ENCODE data around the gene UNC5B. TPM values are rescaled to one million over a fixed set of nuclear protein-coding genes. Genes with fewer than 3 reads are reported as not detected.
A peak's percentile ranks its signal among the peaks of the same experiment; 100 is the strongest.
"Not testable (repeated sequence)": the region's sequence is repeated elsewhere in the genome, so short reads cannot be mapped to it uniquely, and the experiment has no call there.

Gene UNC5B
- total RNA-seq, 1 donor from 2014 or later = 3.7 TPM

DNA sequence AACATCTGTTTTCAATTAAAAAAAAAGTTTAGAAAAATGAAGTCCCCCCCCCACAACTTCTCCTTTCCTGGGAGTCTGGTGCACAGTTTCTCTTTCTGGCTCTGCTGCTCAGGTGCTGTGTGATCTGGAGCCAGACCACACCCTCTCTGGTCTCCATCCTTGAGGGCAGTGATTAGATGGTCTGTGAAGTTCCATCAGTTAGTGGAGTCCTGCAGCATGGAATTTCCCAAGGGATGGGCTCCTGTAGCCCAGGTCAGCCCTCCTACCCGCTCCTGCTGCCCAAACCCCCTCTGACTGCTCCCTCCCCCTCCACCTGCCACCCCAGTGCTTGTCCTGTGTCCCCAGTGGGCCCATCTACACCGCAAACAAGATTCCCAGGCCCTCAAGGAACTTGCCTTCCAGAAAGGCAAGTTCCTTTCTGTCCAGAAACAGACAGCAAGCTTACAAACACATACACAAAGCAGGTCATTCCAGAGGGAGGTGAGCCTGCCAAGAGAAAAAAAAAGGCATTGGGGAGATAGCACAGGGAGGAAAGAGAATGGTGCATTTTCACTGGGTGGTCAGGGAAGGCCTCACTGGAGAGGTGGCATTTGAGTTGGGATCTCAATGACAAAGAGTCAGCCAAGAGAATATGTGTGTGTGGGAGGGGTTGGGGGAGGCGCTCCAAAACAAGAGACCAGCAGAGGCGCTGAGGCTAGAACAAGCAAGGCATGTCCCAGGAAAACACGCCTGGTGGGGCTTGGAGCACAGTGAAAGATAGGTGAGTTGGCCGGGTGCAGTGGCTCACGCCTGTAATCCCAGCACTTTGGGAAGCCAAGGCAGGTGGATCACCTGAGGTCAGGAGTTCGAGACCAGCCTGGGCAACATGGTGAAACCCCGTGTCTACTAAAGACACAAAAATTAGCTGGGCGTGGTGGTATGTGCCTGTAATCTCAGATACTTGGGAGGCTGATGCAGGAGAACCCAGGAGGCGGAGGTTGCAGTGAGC lies 57.2 kb downstream of the UNC5B start:
- peaks cover 1% of the 10 kb centered on the region for H3K4me1 Mint-ChIP-seq (ENCODE audit: low read depth)
- DNase-seq (ENCODE audit: low spot score, unreplicated experiment) = no peak
- H3K36me3 Mint-ChIP-seq (ENCODE audit: insufficient read depth) = no peaks in the 10 kb centered on the region
- H3K4me3 Mint-ChIP-seq (ENCODE audit: low read depth) = no peak overlapping the region
- TF ChIP-seq, protein P1, sequence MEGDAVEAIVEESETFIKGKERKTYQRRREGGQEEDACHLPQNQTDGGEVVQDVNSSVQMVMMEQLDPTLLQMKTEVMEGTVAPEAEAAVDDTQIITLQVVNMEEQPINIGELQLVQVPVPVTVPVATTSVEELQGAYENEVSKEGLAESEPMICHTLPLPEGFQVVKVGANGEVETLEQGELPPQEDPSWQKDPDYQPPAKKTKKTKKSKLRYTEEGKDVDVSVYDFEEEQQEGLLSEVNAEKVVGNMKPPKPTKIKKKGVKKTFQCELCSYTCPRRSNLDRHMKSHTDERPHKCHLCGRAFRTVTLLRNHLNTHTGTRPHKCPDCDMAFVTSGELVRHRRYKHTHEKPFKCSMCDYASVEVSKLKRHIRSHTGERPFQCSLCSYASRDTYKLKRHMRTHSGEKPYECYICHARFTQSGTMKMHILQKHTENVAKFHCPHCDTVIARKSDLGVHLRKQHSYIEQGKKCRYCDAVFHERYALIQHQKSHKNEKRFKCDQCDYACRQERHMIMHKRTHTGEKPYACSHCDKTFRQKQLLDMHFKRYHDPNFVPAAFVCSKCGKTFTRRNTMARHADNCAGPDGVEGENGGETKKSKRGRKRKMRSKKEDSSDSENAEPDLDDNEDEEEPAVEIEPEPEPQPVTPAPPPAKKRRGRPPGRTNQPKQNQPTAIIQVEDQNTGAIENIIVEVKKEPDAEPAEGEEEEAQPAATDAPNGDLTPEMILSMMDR (IDR thresholded peaks at IDR 0.05; ENCODE audit: unreplicated experiment) = no peak
- H3K9me3 Mint-ChIP-seq (ENCODE audit: low read depth) = no peaks in the 10 kb centered on the region
- peaks cover 7% of the 10 kb centered on the region for H3K27me3 Mint-ChIP-seq
- H3K27ac Mint-ChIP-seq = peak overlapping the region; percentile 8

- Mint-ChIP-seq H3K9me3 (ENCODE audit: low read depth) (no peaks in the 10 kb centered on the region), H3K27ac (peak overlapping the region; percentile 29), H3K27me3 (peaks cover 7% of the 10 kb centered on the region), H3K4me1 (ENCODE audit: low read depth) (peaks cover 1% of the 10 kb centered on the region), H3K36me3 (ENCODE audit: insufficient read depth) (no peaks in the 10 kb centered on the region), H3K4me3 (ENCODE audit: low read depth) (no peak overlapping the region)
- TF ChIP-seq, protein P1 (IDR thresholded peaks at IDR 0.05; ENCODE audit: unreplicated experiment) = peak; percentile 65
- DNase-seq (ENCODE audit: low spot score, unreplicated experiment) = no peak
Measured at GRCh38 chr10:71270301-71271220, 58.2 kb downstream of the UNC5B start.

GRCh38 chr10:71271662-71272055 lies 59.3 kb downstream of the UNC5B start:
- H3K9me3 Mint-ChIP-seq (ENCODE audit: low read depth) = no peaks in the 10 kb centered on the region
- no peak overlapping the region for H3K27ac Mint-ChIP-seq
- DNase-seq (ENCODE audit: low spot score, unreplicated experiment) = no peak
- H3K27me3 Mint-ChIP-seq = peaks cover 6% of the 10 kb centered on the region
- peaks cover 1% of the 10 kb centered on the region for H3K4me1 Mint-ChIP-seq (ENCODE audit: low read depth)
- TF ChIP-seq, protein P1 (IDR thresholded peaks at IDR 0.05; ENCODE audit: unreplicated experiment) = no peak
- no peaks in the 10 kb centered on the region for H3K36me3 Mint-ChIP-seq (ENCODE audit: insufficient read depth)
- no peak overlapping the region for H3K4me3 Mint-ChIP-seq (ENCODE audit: low read depth)

DNA sequence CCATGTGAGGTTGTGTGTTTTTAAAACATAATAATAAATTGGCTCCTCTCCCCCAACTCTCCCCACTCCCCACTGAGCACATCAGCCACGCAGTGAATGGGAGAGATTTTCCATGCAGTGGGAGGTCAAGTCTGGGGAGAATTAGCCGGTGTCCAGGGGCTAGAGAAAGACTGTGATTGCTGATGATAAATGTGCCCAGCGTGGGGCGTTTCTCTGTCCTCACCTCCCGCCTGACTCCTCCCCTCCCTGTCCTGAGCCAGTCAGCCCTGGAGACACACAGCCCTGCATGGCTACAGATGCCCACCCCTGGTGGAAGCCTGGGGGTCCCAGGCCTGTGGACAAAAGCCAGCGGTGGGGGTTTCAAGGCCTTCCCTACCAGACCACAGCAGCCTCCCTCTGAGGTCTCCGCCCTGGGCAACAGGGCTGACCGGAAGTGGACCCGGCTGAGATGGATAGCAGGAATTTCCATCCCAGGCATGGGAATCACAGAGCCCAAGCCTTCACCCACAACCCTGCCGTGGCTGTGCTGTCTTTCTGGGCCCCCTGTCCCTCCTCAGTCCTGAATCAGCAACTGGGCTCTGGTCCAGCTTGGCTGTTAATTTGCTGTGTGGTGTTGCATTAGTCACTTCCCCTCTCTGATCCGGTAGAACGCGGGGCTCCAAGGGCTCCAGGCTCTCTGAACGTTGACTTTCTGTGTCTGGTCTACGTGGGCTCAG lies 59.8 kb downstream of the UNC5B start:
- peaks cover 4% of the 10 kb centered on the region for H3K27me3 Mint-ChIP-seq
- H3K4me3 Mint-ChIP-seq (ENCODE audit: low read depth) = no peak overlapping the region
- no peak for DNase-seq (ENCODE audit: low spot score, unreplicated experiment)
- no peak overlapping the region for H3K27ac Mint-ChIP-seq
- peaks cover 2% of the 10 kb centered on the region for H3K4me1 Mint-ChIP-seq (ENCODE audit: low read depth)
- TF ChIP-seq, protein P1 (IDR thresholded peaks at IDR 0.05; ENCODE audit: unreplicated experiment) = no peak
- H3K9me3 Mint-ChIP-seq (ENCODE audit: low read depth) = no peaks in the 10 kb centered on the region
- no peaks in the 10 kb centered on the region for H3K36me3 Mint-ChIP-seq (ENCODE audit: insufficient read depth)

DNA sequence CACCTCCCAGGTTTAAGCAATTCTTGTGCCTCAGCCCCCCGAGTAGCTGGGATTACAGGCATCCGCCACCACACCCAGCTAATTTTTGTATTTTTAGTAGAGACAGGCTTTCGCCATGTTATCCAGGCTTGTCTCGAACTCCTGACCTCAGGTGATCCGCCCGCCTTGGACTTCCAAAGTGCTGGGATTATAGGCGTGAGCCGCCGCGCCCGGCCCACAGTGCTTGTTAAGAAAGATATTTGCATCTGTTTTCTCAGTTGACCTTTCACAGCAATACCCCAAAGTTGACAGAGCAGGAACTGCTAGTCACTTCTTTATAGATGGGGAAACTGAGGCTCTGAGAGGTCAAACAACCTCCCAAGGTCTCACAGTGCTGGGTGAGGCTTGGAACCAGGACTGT lies 60.6 kb downstream of the UNC5B start:
- not testable (repeated sequence) for H3K27me3 Mint-ChIP-seq; H3K27ac Mint-ChIP-seq; DNase-seq (ENCODE audit: low spot score, unreplicated experiment); H3K36me3 Mint-ChIP-seq (ENCODE audit: insufficient read depth); H3K4me3 Mint-ChIP-seq (ENCODE audit: low read depth); H3K9me3 Mint-ChIP-seq (ENCODE audit: low read depth); H3K4me1 Mint-ChIP-seq (ENCODE audit: low read depth)
